Measurements from ENCODE around the gene MRPL48. TPM values are rescaled to one million over a fixed set of nuclear protein-coding genes. Genes with fewer than 3 reads are reported as not detected.

The MRPL48 gene
- total and polyA plus RNA-seq, 2 of the 8 experiments (the other 6 are each of a cell fraction or from before 2014, with no cell fraction given), result 34.9 to 59.9 TPM

DNA sequence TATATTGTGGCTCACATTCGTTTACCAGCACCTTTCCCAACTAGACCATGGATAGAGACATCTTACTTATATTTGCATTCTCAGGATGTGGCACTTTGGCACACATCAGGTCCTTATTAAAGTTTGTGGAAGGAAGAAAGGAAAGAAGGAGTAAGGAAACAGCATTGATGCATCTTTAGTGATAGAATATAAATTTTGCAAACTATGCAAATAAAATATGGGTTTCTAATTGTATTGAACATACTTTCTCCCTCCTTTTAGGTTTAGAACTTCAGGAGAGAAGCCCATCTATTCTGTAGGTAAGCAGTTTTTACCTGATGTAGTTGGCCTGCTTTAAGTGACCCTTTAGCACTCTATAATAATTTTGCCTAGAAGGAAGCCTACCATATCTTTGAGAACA, 20.4 kb downstream of the MRPL48 start (continued):
- TF ChIP-seq SAP30 (IDR thresholded peaks at IDR 0.05; ENCODE audit: insufficient read depth, insufficient replicate concordance, low read length) (no peak), NRF1 (IDR thresholded peaks at IDR 0.05; ENCODE audit: low read depth, low read length) (no peak), BRCA1 (IDR thresholded peaks at IDR 0.05; ENCODE audit: low read depth, low read length) (no peak), EP300 (IDR thresholded peaks at IDR 0.05; ENCODE audit: borderline replicate concordance in 1 of 2, low read depth in 2 of 2, low read length in 2 of 2) (no peak), SIX5 (IDR thresholded peaks at IDR 0.05; ENCODE audit: low read depth, low read length) (no peak), HDAC2 (IDR thresholded peaks at IDR 0.05; ENCODE audit: borderline replicate concordance in 1 of 2, low read depth in 2 of 2, low read length in 2 of 2) (no peak), CHD1 (IDR thresholded peaks at IDR 0.05; ENCODE audit: low read depth, low read length) (no peak)
- TF ChIP-seq, protein P1, sequence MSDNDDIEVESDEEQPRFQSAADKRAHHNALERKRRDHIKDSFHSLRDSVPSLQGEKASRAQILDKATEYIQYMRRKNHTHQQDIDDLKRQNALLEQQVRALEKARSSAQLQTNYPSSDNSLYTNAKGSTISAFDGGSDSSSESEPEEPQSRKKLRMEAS (IDR thresholded peaks at IDR 0.05), result no peak
